ENCODE measurements around the gene ID3. TPM values are rescaled to one million over a fixed set of nuclear protein-coding genes. Genes with fewer than 3 reads are reported as not detected.

ID3 gene
- total RNA-seq, 4 donors from 2014 or later: 91.1 to 194 (median 149) TPM

GRCh38 chr1:23591460-23592208 lies 32.3 kb upstream of the ID3 start:
- no peak overlapping the region for H3K27ac ChIP-seq
- no peak for DNase-seq (ENCODE audit: low spot score in 2 of 2)
- no peaks in the 10 kb centered on the region for H3K36me3 ChIP-seq
- no peaks in the 10 kb centered on the region for H3K27me3 ChIP-seq
- 83% methylated on average over 15 of the region's 15 CpGs for WGBS
- TF ChIP-seq CTCF (IDR thresholded peaks at IDR 0.05): no peak
- TF ChIP-seq POLR2A (IDR thresholded peaks at IDR 0.05): no peak
- TF ChIP-seq POLR2AphosphoS5 (IDR thresholded peaks at IDR 0.05): no peak
- TF ChIP-seq EP300 (IDR thresholded peaks at IDR 0.05): no peak
- peaks cover 41% of the 10 kb centered on the region for H3K4me1 ChIP-seq
- H3K9me3 ChIP-seq: no peaks in the 10 kb centered on the region
- no peak overlapping the region for H3K4me3 ChIP-seq

DNA sequence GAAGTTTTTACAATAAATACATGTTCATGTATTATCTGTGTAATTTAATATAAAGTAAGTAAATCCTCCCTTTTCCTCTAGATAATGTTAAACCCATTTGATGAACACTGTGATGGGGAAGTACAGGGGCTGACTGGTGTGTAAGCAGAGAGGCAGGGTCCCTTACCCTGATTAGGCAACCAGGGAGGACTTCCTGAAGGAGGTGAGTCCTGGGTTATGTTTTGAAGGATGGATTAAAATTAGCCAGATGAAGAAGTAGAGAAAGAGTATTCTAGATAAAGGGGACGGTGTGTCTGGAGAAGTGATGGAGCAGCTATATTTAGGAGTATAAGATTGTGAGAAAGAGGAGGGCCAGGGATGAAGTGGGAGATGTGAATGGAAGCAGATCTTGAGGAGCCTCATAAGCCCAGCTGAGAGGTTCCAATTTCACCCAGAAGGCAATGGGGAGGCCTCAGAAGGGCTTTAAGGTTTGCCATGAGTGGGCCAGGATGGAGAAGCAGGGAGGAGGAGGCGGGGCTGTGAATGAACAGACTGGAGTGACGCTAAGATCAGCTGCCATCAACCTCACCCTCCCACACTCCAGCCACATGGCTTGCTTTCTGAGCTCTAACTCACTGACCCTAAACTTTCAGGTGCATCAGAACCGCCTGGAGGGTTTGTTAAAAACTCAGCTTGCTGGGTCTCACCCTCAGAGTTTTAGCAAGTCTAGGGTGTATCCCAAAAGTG lies 30.9 kb upstream of the ID3 start:
- 85% methylated on average over 4 of the region's 4 CpGs for WGBS
- Histone ChIP-seq H3K9me3 (no peaks in the 10 kb centered on the region), H3K36me3 (no peaks in the 10 kb centered on the region), H3K27ac (no peak overlapping the region), H3K4me1 (peaks cover 50% of the 10 kb centered on the region), H3K27me3 (no peaks in the 10 kb centered on the region), H3K4me3 (no peak overlapping the region)
- no peak for TF ChIP-seq EP300 (IDR thresholded peaks at IDR 0.05)
- no peak for TF ChIP-seq POLR2AphosphoS5 (IDR thresholded peaks at IDR 0.05)
- TF ChIP-seq CTCF (IDR thresholded peaks at IDR 0.05): no peak
- no peak for TF ChIP-seq POLR2A (IDR thresholded peaks at IDR 0.05)
- no peak for DNase-seq (ENCODE audit: low spot score in 2 of 2)

GRCh38 chr1:23589585-23589986 lies 30.3 kb upstream of the ID3 start:
- Histone ChIP-seq H3K4me3 (no peak overlapping the region), H3K27ac (no peak overlapping the region), H3K9me3 (no peaks in the 10 kb centered on the region), H3K27me3 (no peaks in the 10 kb centered on the region), H3K36me3 (no peaks in the 10 kb centered on the region), H3K4me1 (peaks cover 46% of the 10 kb centered on the region)
- TF ChIP-seq POLR2A (IDR thresholded peaks at IDR 0.05) (no peak), EP300 (IDR thresholded peaks at IDR 0.05) (no peak), POLR2AphosphoS5 (IDR thresholded peaks at IDR 0.05) (no peak), CTCF (IDR thresholded peaks at IDR 0.05) (no peak)
- 45% methylated on average over 5 of the region's 5 CpGs for WGBS
- no peak for DNase-seq (ENCODE audit: low spot score in 2 of 2)

DNA sequence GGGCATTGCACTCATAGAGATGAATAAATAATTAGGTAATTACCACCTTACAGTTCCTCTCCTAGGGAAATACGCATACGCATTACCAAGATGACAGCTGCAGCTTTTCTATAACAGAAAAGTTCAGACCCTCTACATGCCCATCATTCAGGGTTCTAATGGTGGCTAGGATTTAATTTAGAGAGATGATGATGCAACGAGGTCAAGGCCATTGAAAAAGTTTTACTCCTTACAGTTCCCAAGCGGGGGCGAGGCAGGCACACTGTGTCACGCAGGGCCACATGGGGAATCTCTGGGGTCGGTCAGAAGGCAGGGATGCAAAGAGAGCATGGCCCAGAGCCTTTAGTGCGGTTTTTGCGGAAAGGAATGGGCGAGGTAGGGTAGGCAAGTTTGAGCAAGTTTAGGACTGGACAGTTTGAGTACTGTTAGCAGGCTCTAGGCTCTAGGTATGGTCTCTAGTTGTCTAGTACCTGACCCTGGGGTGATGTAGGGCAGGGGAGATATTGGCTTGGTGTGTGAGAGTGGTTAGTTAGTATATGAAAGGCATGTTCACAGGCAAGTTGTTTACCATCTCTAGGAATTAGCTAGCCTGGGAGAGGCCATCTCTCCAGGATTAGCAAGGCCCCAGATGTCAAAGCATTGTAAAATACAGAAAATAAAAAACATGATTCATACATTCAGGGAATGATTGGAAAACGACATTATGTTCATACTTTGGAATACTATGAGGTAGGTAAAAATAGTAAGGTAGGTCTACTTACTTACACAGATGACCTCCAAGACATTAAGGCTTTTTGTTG lies 29.6 kb upstream of the ID3 start:
- Histone ChIP-seq H3K9me3 (no peaks in the 10 kb centered on the region), H3K4me3 (no peak overlapping the region), H3K27me3 (no peaks in the 10 kb centered on the region), H3K36me3 (no peaks in the 10 kb centered on the region), H3K4me1 (peaks cover 45% of the 10 kb centered on the region), H3K27ac (no peak overlapping the region)
- no peak for DNase-seq (ENCODE audit: low spot score in 2 of 2)
- 73% methylated on average over 11 of the region's 11 CpGs for WGBS
- TF ChIP-seq CTCF (IDR thresholded peaks at IDR 0.05) (no peak), EP300 (IDR thresholded peaks at IDR 0.05) (no peak), POLR2AphosphoS5 (IDR thresholded peaks at IDR 0.05) (no peak), POLR2A (IDR thresholded peaks at IDR 0.05) (no peak)

All from suprapubic skin (tissue), 4 donors.